ENCODE results near the gene SRSF9.
"Not testable (repeated sequence)": the region's sequence is repeated elsewhere in the genome, so short reads cannot be mapped to it uniquely, and the experiment has no call there.

The SRSF9 gene

GRCh38 chr12:120481022-120481767, 11.6 kb upstream of the SRSF9 start:
- no peak for DNase-seq (ENCODE audit: low read depth, low spot score)

DNA sequence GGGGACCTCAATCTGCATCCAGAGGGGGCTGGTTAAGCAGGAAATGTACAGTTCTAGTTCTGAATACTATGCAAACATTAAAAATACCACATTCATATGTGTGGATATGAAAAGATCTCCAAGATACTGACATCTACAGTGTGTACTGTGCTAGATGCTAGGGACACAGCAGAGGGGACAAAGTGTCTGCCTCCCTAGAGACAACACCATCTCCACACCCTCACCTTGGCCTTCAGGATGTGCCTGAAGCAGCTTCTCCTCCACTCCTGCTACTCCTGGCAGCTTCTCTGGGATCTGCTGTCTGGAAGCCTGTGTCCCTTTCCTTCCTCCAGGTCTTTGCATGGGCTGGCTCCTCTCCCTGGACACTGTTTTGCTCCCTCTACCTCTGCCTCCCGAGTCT, 10.7 kb upstream of the SRSF9 start:
- DNase-seq (ENCODE audit: low read depth, low spot score): no peak

DNA sequence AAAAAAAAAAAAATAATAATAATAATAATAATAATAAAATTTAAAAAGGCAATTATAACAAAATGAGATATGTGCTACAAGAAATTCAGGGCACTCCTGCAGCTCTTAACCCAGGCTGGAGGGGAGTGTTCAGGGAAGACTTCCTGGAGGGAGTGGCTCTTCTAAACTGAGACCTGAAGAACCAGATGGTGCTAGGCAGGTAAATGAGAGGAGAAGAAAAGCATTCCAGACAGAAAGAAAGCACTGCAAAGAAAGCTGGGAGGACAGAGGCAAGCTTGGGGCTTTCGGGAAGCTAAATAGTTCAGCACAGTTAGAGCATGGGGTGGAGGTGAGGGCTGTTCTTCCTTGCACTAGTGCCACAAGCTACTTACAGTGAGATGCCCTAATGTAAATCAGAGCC, 9.9 kb upstream of the SRSF9 start:
- no peak for DNase-seq (ENCODE audit: low read depth, low spot score)

DNA sequence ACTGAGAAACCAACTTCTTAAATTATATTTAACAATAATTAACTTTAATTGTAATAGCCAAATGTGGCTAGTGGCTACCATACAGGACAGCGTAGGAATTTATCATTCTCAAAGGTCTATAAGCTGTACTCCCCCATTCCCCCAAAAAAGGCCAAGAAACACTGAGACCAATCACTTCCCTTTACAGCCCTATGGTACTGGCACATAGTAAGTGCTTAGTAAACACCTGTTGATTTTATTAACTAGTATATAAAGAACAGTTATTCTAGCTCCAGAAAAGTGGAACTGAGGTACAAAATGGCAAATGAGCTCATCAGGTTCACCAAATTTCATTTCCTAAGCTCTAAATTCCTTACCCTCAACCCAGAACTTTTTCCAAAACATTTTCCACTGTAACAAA, 6.1 kb upstream of the SRSF9 start:
- DNase-seq (ENCODE audit: low read depth, low spot score): no peak

- no peak for DNase-seq (ENCODE audit: low read depth, low spot score)
Observed at GRCh38 chr12:120474616-120474960, 5.0 kb upstream of the SRSF9 start.

DNA sequence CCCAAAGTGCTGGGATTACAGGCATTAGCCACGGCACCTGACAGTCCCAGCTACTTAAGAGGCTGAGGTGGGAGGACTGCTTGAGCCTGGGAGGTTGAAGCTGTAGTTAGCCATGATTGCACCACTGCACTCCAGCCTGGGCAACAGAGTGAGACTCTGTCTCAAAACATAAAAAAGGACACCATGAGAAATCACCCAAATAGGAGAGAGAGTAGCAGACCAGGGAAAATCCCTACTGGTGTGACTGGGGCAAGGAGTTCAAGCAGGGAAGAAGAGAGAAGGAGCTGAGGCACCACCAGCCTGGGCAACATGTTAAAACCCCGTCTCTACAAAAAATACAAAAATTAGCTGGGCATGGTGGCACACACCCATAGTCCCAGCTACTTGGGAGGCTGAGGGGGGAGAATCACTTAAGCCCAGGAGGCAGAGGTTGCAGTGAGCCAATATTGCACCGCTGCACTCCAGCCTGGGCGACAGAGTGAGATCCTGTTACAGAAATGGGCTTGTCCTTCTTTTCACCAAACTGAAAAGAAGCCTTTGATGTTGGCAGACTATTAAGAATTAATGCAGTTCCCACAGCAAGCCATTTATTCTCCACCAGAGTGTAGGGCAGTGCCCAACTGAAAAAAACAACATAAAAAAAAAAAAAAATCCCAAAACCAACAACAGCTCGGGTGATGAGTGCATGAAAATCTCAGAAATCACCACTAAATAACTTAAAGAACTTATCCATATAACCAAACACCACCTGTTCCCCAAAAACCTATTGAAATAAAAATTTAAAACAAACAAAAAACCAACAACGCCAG, 4.5 kb upstream of the SRSF9 start:
- no peak for DNase-seq (ENCODE audit: low read depth, low spot score)

DNA sequence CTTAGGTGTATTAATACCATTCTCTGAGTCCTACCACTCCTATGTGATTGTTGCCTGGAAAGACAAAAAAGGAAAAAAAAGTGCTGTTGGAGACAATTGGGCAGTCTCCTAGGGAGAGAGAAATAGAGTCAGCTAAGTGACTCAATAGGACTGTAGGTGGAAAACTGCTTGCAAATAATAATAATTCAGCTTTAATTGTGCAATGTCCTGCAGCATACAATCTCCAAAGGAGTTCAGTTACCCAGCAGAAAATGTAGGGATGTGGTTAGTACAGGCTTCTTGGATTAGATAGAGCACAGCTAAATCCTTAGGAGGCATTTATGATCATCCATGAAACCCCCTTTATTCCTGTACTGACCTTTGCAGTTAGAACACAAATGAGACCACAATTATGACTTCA, 3.0 kb upstream of the SRSF9 start:
- no peak for DNase-seq (ENCODE audit: low read depth, low spot score)

DNA sequence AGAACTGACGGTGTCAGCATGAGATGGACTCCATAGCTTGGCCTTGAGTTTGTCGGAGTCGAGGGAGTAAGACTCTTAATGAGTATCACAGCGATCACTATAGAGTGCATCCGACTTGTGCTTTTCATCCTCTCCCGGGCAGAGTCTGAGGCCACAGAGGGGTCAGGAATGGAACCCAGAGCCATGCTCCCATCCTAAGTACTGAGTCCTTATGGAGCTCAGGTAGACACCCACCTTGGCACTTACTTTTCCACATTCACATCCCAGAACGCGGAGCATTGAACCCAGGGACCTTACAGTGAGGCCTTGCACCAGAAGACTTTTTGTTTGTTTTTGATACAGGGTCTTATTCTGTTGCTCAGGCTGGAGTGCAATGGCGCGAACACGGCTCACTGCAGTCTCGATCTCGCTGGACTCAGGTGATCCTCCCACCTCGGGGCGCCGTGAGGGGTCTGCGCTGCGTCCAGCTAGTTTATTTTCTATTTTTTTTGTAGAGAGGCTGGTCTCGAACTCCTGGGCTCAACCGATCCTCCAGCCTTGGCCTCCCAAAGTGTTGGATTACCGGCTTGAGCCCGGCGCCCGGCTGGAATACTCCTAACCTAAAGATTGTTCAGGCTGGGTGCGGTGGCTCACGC, 719 bp upstream of the SRSF9 start:
- DNase-seq (ENCODE audit: low read depth, low spot score): no peak

DNA sequence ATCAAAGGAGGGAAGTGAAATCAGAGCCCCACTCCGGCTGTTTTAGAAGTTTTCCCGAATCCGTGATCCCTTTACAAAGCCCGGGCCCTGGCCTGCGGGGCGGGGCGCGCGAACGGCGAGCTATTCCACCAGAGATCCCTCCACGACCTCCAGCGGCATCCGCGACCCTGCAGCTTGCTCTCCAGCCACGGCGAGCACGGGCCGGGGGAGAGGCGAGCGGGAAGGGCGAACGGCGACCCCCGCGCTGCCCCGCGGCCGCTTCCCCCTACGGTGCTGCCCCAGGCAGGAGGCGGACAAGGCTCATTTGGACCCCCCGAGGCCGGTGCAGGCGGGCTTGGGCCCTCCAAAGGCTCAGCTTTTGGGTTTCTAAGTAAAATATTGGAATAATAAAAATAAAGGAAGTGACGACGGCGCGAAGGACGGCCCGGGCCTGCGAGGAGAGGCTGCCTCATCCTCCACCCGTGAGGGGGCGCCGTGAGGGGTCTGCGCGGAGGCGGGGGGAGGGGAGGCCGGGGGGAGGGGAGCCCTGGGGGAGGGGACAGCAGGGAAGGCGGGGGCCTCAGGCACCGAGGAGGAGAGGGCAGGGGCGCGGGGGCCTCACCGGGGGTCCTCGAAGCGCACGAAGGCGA, 613 bp downstream of the SRSF9 start:
- no peak for DNase-seq (ENCODE audit: low read depth, low spot score)

DNA sequence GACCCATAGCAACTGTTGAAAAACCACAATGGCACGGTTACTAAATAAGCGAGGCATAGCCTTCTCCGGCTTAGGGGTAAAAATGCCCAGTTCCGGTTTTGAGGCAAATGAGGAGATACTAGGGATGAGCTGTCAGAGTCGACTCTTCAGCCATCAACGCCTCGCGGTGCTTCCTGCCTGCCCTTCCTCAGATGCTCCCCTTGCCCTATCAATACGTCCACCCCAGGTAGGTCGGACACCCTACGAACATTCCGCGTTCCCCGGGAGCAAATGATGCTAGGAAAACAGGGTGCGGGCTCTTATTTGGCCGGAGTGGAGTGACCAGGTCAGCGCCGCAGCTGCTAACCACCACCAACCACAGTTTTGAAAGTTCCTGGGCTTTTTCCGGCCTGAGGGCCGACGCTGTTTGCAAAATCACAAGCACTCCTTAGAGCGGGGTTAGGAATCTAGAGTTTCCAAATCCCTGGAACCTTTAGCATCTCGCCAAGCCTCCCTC, 1.2 kb downstream of the SRSF9 start:
- no peak for DNase-seq (ENCODE audit: low read depth, low spot score)

GRCh38 chr12:120467439-120467838, 2.1 kb downstream of the SRSF9 start:
- DNase-seq (ENCODE audit: low read depth, low spot score): no peak

DNA sequence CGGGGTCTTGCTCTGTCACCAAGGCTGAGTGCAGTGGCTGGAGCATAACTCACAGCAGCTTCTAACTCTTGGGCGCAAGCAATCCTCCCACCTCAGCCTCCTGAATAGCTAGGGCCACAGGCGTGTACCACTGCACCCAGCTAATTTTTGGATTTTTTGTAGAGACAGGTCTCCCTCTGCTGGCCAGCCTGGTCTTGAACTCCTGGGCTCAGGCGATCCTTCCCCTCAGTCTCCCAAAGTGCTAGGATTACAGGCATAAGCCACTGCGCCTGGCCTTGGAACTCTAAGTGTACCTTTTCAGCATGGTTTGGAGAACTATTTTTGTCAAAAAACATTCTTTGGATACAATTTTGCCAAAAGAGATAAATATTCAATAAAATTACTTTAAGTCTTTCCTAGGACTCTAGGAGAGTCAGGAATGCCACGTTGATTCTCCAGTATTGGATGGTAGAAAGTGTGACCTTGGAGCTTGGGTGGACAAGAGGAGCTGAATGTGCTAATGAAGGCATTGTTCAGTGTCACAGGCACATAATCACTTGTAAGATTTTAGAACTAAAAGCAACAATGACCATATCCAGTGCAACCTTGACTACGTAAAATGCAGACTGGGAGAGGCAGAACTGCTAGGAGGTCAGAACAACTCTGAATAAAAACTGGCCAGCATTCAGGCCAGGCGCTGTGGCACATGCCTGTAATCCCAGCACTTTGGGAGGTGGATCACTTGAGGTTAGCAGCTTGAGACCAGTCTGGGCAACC, 2.8 kb downstream of the SRSF9 start:
- no peak for DNase-seq (ENCODE audit: low read depth, low spot score)

DNA sequence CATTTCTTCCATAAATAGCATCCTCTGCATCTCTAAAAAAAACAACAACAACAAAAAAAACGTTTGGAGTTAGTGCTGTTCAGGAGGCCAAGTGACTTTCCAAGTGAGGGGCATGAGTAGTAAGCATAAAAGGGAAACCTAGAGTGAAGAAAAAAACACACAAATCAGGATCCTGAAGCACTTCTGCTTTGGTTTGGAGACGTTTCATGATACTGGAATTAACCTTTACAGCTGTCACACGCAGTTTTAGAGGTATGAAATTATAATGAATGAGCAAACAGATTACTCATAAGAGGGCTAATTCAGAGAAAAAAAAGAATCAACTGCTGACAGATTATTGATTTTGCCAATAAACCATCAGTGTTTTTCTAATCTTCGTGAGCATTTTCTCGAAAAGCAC, 3.8 kb downstream of the SRSF9 start:
- DNase-seq (ENCODE audit: low read depth, low spot score): no peak

DNA sequence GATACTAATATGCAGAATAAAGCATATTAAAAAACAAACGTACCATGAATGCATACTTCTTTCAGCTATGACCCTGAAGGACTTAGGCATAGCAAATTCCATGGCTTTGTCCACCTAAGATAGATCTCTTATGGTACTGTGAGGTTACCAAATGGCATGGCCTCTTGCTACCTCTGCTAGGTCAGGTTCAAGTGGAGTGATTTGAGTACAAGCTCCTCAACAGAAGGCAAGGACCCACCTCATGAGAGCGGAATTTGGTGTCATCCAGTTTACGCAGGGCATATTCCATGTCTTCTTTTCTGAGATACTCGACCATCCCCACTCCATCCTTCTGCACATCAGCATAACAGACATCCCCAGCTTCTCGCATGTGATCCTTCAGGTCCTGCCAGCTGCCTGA, 5.8 kb downstream of the SRSF9 start:
- DNase-seq (ENCODE audit: low read depth, low spot score): no peak

GRCh38 chr12:120462099-120462640, 7.4 kb downstream of the SRSF9 start:
- no peak for DNase-seq (ENCODE audit: low read depth, low spot score)

DNA sequence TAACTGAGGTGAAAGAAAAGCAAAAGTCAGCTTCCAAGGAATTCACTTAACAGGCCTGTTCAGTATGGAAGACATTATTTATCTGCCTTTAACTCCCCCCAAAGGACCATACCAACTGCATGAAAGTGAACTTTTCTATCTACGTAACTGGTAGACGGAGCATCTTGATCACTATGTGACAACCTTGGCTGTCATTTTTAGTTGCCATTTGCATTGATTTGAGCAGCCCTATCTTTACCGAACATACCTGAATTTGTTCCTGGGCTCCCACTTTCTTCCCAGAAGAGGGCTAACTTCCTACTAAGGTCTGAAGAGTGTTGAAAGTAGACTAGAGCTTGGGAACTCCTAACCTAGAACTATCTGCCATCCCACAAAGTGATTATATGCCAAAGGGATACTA, 9.4 kb downstream of the SRSF9 start:
- no peak for DNase-seq (ENCODE audit: low read depth, low spot score)

- DNase-seq (ENCODE audit: low read depth, low spot score): no peak
Observed at GRCh38 chr12:120457133-120457532, 12.4 kb downstream of the SRSF9 start.

DNA sequence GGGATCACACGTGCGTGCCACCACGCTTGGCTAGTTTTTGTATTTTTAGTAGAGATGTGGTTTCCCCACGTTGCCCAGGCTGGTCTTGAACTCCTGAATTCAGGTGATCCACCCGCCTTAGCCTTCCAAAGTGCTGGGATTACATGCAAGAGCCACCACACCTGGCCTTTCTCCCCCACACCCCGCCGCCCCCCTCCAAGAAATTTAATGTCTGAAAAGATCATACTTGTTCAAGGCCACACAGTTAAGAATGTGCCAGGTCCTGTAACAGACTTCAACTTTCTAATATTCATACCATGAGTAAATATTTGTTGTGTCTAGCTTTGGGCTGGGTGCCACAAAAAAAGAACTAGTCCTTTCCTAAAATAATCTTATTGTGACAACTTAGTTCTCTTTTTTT, 14.2 kb downstream of the SRSF9 start:
- no peak for DNase-seq (ENCODE audit: low read depth, low spot score)

DNA sequence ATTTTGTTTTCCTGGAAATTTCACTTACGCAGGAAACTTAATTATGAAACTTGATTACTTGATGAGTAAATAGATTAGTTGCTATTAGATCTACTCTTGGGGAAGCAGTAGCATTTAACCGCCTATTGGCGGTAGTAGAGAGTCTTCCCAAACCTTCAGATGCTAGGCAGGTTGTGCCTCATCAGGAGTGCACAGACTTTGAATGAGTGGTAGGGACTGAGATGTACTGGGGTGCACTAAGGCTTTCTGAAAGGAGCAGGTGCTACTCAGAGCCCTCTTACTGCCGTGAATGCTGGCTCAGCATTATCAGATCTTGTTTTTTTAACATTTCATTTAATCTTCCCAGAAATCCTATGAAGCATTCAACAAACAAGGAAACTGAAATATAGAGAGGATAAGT, 15.6 kb downstream of the SRSF9 start:
- no peak for DNase-seq (ENCODE audit: low read depth, low spot score)

DNA sequence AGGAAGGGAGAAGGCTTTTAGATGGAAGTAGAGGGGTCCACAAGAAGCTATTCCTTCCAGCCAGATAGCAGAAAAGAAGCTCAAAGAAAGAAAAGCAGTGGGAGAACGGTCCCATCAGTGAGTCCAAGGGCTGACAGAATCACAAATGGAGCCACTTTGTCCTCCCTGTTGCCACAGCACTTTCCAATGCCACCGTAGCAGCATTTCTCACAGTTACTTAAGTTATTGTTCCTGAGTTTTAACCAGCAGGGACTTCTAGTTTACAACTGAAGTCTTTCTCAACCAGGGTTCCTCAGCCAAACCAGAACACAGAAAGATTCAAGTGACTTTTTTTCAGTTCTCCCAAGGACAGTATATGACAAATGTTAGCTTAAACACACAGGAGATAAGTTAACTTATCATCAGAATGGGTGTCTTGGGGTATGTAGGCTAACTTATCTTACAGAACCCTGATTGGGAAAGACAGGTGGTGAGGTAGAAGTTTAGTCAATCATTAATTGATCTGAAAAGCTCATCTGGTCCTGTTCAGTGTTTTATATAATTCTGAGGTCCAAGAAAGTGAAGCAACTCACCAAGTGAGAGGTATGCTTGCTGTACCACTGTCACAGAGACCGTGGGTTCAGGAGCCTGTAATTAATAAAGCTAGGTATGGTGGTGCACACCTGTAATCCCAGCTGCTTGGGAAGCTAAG, 16.3 kb downstream of the SRSF9 start:
- no peak for DNase-seq (ENCODE audit: low read depth, low spot score)

- not testable (repeated sequence) for DNase-seq (ENCODE audit: low read depth, low spot score)
Observed at GRCh38 chr12:120452524-120452923, 17.0 kb downstream of the SRSF9 start.

Data from smooth muscle cell of the brain vasculature (primary cell).